PFSK-1 (cell line): ENCODE results near the gene SLC1A2.

ENCODE experiments used
- FOXP2 ChIP-seq: optimal IDR thresholded peaks from 2 replicates; pipeline ENCODE3; 2011; ENCODE audit warnings: borderline replicate concordance, control low read depth, inconsistent platforms; ENCODE audit not compliant: insufficient read depth; ENCODE audit errors: extremely low read length, extremely low read depth
- POLR2AphosphoS5 ChIP-seq: IDR thresholded peaks from 2 replicates; pipeline ENCODE4 v1.6.1; 2012; ENCODE audit warnings: low read depth, mild to moderate bottlenecking, control low read depth, low read length, moderate library complexity
- SIN3A ChIP-seq: IDR thresholded peaks from 2 replicates; pipeline ENCODE4 v1.6.1; 2012; ENCODE audit warnings: mild to moderate bottlenecking, low read length, moderate library complexity, borderline replicate concordance; ENCODE audit not compliant: insufficient read depth
- TAF1 ChIP-seq: IDR thresholded peaks from 2 replicates; pipeline ENCODE4 v1.6.1; 2012; ENCODE audit warnings: low read length, control low read depth, borderline replicate concordance; ENCODE audit not compliant: insufficient read depth
- TF ChIP-seq, protein P1 (sequence below), 2 experiments: IDR thresholded peaks; 2 replicates each; pipeline versions ENCODE4 v1.6.1 to v1.8.0; 2011 to 2012; ENCODE audit warnings: low read depth in 2 of 2, low read length in 2 of 2, control low read depth in 1 of 2, inconsistent platforms in 1 of 2, mild to moderate bottlenecking in 1 of 2, moderate library complexity in 1 of 2; ENCODE audit not compliant: insufficient read depth in 1 of 2

Gene SLC1A2

DNA sequence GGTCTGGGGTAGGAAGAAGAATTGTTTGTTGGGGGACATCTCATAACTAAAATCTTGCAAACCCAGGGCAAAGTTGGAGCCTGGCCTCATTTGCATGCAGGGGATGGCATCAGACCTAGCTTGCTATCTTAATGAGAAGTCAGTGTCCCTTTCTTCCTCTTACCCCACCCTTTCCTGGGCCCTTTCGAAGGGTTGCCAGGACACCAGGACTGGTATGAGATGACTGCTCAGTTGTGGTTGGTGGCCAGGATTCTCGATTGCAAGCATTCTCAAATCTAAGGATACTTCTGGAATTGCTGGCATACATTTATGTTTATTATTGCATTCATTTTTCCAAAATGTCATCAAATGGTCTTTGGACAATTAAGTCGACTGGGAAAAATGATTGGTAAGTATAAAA is 131.0 kb downstream of the SLC1A2 start:
- TF ChIP-seq FOXP2 (no peak), SIN3A (no peak), POLR2AphosphoS5 (no peak), TAF1 (no peak)
- TF ChIP-seq, protein P1, sequence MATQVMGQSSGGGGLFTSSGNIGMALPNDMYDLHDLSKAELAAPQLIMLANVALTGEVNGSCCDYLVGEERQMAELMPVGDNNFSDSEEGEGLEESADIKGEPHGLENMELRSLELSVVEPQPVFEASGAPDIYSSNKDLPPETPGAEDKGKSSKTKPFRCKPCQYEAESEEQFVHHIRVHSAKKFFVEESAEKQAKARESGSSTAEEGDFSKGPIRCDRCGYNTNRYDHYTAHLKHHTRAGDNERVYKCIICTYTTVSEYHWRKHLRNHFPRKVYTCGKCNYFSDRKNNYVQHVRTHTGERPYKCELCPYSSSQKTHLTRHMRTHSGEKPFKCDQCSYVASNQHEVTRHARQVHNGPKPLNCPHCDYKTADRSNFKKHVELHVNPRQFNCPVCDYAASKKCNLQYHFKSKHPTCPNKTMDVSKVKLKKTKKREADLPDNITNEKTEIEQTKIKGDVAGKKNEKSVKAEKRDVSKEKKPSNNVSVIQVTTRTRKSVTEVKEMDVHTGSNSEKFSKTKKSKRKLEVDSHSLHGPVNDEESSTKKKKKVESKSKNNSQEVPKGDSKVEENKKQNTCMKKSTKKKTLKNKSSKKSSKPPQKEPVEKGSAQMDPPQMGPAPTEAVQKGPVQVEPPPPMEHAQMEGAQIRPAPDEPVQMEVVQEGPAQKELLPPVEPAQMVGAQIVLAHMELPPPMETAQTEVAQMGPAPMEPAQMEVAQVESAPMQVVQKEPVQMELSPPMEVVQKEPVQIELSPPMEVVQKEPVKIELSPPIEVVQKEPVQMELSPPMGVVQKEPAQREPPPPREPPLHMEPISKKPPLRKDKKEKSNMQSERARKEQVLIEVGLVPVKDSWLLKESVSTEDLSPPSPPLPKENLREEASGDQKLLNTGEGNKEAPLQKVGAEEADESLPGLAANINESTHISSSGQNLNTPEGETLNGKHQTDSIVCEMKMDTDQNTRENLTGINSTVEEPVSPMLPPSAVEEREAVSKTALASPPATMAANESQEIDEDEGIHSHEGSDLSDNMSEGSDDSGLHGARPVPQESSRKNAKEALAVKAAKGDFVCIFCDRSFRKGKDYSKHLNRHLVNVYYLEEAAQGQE (IDR thresholded peaks at IDR 0.05; ENCODE audit: insufficient read depth in 1 of 2, low read depth in 2 of 2, low read length in 2 of 2): no peak

DNA sequence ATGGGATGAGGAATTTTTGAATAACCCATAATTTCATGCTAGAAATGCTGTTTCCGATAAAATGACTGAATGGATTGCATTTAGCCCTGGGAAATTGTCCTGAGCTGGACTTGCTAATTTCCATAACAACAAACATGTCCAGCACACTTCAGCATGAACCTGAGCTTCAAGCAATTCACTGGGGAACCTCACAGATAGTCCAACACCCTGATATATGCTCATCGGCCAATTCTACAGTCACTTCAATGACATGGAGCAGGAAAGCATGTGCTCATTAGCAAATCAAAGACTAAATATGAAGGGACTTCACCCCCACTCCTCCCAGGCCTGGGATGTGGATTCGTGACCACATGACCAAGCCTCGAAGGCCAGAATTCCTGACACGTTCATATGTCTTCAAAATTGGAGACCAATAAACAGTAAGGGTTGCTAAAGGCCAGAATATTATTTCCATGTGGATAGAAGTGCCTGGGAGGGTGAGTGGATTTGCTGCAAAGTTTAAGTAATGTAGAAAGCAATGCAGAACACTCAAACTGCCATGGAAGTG is 131.9 kb downstream of the SLC1A2 start:
- TF ChIP-seq SIN3A (no peak), TAF1 (no peak), POLR2AphosphoS5 (no peak)

DNA sequence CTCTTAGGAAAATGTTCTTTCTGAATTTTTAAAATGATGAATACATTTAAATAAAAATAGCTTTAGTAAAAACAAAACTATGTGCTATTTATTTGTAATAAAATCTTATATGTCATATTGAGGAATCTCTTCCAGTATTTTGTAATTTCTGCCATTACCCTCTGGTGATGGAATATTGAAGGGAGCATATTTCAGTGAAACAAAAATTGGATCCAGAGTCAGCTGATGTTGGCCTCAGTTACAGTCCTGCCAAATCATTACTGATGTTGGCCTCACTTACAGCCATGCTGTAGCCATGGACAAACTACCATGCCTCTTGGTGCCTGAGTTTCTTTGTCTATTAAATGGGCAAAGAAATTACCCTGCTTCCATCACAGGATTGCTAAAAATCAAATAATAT is 133.2 kb downstream of the SLC1A2 start:
- TF ChIP-seq, protein P1 (IDR thresholded peaks at IDR 0.05; ENCODE audit: insufficient read depth in 1 of 2, low read depth in 2 of 2, low read length in 2 of 2): no peak
- no peak for TF ChIP-seq SIN3A
- TF ChIP-seq TAF1: no peak
- TF ChIP-seq FOXP2: no peak

DNA sequence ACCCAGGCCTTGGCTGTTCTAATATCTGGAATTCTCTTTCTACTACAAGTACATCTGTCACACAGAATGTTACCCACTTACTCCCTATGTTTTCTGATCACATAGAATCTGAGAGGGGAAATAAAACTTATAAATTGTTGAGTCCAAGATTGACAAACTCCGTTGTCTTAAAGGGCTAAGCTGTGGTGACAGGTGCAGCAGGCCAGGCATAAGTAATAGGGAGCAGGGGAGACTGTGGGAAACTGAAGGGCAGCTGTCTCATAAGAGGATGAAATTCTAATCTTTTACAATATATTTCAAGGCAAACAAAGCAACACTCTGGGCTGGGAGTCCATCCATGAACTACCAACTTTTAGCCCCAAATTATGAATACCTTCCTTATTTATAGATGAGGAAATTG is 133.9 kb downstream of the SLC1A2 start:
- TF ChIP-seq TAF1 (no peak), FOXP2 (no peak), POLR2AphosphoS5 (no peak), SIN3A (no peak)
- TF ChIP-seq, protein P1 (IDR thresholded peaks at IDR 0.05; ENCODE audit: insufficient read depth in 1 of 2, low read depth in 2 of 2, low read length in 2 of 2): no peak

DNA sequence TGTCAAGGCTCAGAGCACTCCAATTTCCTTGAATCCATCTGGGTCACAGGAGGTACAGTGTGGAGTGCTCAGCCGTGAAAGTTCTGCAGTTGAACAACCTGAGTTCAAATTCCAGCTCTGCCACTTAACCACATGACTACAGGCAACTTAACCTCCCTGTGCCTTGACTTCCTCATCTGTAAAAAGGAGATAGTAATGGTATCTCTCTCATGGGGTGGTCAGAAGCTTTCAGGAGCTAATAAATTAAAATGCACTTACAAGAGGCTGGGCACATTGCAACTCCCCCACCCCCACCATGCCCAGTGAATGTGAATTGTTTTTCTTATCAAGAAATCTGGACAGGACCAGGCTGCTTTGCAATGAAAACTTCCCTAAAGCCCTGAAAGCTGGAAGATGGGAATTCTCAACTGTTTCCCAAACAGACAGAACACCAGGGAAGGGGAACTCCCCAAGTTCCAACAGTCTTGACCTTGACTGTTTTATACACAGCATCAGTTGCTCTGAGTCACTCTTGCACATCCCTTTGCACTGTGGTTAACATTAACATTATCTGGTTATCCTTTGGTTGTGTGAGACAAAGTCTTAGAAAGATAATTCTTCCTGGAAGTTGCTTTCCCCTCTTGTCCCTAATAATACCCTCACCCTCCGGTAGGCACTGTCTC is 137.0 kb downstream of the SLC1A2 start:
- TF ChIP-seq SIN3A (no peak), FOXP2 (no peak), TAF1 (no peak), POLR2AphosphoS5 (no peak)
- TF ChIP-seq, protein P1 (IDR thresholded peaks at IDR 0.05; ENCODE audit: insufficient read depth in 1 of 2, low read depth in 2 of 2, low read length in 2 of 2): no peak
